GM10847 (cell line): ENCODE measurements around the gene HMGXB3.

Source experiments
- POLR2A ChIP-seq: IDR thresholded peaks from 2 replicates; pipeline ENCODE4 v1.6.1; 2011; ENCODE audit not compliant: insufficient read length; ENCODE audit errors: extremely low read depth

The HMGXB3 gene

DNA sequence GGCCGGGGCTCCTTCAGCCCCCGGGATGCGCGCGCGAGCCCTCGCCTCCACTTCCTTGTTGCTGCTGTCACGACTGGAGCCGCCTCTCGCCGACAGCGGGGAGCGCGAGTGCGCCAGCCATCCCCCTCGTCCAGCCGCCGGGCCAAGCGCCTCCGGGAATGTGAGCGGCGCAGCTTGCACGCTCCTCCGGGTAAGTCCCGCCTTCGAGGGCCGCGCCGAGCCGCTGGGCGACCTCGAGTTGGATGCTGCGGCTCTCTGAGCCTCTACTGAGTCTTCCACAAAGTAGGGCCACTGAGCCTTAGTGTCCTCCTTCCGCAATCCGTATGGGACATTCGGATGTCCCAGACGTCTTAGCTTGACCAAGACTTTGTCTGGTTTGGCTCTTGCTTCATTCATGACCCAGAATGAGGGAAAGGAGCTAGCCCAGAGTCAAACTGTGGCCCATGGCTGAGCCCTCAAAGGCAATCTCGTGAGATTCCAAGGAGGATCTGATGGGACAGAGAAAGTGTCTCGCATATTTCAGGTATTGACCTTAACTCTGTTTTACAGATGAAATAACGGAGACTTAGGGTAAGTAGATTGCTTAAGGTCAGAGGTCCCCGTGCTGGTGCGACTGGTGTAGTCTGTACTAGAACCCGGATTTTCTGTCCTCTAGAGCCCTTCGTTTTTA is 586 bp downstream of the HMGXB3 start:
- TF ChIP-seq POLR2A, result no peak

DNA sequence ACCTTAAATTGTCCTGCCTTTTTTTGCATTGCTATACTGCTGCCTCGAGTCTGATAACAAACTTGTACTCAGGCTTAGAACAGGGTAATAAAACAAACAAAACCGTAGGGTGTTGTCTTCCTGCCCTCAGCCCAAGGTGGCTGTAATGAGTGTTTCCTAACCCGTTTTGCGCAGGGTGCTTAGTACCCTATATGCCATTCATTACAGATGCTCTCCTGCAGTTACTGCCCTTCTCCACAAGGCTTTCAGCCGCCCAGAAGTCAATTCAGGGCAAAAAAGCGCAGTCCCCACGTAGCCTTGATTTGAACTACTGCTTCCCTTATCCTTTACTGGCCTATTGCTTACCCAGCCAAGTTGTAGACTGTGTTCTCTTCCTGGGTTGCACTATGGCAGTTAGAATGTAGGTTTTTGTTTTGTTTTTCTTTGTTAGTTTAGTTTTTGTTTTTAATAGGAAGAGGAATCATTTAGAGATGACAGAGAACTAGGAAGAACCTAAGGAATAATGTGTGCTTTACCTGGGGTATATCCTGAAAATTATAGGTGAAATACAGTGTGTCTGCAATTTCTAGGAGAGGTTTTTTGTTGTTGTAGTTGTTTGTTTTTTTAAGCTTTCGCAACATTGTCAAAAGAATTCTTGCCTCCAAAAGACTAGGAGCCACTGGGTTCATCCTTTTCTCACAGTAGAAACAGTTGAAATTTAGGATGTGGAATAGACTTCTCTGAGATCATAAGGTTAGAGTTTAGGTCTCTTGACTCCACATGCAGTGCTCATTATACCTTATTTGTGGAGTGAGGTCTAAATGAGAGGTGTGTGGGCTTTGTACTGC is 1.3 kb downstream of the HMGXB3 start:
- no peak for TF ChIP-seq POLR2A

DNA sequence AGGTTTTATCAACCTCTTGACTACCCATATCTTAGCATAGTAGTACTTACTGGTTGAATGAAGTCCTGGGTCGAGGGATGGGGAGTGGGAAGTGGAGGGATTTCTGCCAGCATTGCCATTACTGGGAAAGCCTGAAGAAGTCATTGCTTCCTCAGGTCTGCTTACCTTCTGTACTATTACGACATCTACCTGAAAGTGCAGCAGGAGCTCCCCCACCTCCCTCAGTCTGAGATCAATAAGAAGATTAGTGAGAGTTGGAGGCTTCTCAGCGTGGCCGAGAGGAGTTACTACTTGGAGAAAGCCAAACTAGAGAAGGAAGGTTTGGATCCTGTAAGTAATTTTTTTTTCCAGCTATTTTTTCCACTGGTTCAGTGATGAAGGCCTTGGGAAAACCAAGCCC is 5.8 kb downstream of the HMGXB3 start:
- TF ChIP-seq POLR2A, result no peak

DNA sequence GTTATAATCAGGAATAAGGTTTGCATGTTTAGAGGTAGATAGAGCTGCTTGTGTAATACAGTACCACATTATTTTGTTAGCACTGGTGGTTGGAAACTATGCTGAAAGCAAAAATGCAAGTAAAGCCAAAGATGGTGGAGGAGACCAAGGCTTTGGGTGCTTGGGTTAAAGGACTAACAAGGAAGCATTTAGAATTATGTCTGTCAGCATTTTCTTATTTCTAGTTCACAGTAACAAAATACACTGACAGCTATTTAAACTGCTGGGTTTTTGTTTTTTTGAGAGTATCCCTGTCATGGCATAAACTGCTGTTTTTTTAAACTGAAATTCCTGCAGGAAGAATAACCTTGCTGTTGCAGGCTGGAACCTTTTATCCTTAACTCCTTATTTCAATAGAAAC is 6.5 kb downstream of the HMGXB3 start:
- TF ChIP-seq POLR2A, result no peak

DNA sequence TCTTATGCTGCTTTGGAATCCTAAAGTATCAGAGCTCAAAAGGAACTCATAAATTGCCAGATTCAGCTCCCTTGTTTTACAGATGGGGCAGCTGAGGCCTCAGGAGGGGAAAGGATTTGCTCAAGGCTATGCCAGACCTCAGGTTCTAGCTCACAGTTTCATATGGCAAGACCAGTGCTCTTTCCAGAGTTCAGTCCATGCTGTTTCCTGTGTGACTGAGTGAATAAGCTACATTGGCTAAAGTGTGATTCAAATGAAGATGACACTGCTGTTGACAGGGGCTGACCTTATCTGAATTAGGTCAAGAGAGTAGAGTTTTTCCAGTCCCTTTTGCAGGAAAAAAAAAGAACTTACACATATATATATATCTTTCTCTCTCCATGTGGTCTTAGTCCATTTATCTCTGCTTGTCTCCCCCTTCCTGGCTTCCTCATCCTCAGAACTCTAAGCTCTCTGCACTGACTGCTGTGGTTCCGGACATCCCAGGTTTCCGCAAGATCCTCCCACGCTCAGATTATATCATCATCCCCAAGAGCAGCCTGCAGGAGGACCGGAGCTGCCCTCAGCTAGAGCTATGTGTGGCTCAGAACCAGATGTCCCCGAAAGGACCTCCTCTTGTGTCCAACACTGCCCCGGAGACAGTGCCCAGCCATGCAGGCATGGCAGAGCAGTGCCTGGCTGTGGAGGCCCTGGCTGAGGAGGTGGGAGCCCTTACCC is 9.3 kb downstream of the HMGXB3 start:
- no peak for TF ChIP-seq POLR2A

DNA sequence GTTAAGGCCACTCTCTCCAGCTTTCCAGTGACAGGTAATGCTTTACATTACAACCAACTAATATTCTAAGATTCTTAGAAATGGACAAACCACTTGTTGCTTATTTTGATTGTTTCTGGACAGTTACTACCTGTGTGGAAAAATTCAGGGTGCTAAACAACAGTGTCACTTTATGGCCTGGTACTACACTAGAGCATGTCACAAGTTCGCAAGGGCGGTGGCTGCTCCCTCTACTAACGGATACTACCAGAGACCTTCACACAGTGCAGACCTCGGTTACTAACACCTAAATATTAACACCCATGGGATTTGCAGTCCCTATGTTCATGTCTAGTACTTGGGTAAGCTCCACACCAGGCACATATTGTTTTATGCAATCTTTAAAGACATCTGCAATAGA is 13.4 kb downstream of the HMGXB3 start:
- no peak for TF ChIP-seq POLR2A

DNA sequence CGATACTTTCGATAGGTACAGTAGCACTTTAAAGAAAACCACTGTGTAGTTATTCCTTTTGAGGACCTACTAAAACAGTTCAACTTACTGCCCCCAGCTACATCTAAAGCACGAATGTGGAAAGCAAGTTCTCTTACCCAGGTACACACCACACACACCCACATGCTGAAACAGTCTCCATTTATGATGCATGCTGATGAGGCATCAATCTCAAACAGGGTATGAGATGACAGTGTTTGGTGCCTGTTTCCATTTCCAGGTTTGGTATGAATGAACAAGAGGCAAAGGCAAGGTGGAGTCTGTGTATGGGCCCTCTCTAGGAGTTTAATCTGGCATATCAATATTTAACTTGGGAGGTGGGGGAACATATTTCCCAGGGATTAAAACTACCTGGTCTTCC is 13.9 kb downstream of the HMGXB3 start:
- TF ChIP-seq POLR2A, result no peak

DNA sequence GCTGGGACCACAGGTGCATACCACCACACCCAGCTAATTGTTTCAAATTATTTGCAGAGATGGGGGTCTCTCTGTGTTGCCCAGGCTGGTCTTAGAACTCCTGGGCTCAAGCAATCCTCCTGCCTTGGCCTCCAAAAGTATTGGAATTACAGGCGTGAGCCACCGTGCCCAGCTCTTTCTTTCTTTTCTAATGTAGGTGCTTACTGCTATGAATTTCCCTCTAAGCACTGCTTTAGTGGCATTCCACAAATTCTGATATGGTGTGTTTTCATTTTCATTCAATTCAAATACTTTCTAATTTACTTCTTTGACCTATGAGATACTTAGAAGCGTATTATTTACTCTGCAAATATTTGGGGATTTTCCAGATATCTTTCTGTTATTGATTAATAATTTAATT is 14.9 kb downstream of the HMGXB3 start:
- TF ChIP-seq POLR2A, result no peak

DNA sequence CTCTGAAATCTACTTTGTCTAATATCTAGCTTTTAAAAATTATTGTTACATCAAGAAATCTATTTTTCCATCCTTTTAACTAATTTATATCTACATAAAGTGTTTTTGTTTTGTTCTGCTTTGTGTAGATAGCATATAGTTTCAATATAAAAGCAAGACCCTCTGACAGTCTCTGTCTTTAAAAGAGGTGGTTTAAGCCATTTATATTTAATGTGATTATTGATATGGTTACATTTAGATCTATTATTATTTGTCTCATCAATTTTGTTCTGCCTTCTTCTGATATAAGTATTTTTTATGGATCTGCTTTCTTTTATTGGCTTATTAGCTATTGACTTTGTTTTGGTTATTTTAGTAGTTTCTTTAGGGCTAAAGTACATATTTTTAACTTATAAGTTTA is 16.0 kb downstream of the HMGXB3 start:
- no peak for TF ChIP-seq POLR2A

DNA sequence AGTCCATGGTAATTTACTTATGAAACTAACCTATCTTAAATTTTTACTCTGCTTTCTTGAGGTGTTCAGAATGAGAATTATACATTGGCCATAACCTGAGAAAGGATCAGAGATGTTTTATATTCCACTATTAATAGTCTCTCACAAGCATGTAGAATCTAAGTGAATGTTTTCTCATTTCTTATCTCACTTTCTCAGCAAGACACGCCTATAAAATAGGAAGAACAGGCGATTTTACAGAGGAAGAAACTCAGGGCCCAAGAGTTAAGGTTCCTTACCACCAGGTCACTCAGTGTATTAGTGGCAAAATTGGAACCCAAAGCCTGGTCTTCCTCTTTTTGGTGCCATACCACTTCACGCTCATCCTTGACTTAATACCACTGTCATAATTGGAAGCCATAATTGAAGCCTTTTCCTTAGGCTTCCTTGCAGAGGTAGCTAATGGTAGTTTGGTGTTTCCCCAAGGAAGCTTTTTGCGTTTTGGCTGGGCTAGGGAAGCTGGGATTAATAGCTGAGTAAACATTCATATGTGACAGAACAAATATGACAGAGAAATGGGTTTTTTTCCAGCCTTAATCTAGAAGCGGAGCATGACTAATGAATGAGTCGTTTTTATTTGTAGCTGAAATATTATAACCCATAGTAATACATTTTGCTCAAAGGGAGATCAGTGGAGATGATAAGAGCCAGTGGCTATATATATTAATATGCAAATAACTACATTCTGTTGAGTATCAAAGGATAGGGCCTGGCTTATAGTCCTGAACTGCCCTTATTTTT is 16.9 kb downstream of the HMGXB3 start:
- TF ChIP-seq POLR2A, result no peak

DNA sequence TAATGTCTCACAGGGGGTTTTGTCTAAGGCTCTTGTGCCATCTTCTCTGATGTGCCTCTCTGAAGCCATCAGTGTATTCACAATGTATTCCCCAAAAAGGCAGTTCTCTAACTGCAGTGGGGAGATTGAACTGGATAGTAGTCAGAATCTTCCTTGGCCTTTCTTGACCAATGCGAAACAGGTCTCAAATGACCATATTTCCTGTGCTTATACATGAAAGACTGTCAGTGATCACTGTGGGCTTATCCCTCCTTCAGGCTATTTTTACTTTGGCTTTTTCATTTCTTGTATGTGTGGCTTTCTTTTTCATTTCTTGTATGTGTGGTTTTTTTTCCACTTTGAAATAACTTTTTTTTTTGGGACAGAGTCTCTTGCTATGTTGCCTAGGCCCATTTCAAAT is 19.7 kb downstream of the HMGXB3 start:
- no peak for TF ChIP-seq POLR2A

DNA sequence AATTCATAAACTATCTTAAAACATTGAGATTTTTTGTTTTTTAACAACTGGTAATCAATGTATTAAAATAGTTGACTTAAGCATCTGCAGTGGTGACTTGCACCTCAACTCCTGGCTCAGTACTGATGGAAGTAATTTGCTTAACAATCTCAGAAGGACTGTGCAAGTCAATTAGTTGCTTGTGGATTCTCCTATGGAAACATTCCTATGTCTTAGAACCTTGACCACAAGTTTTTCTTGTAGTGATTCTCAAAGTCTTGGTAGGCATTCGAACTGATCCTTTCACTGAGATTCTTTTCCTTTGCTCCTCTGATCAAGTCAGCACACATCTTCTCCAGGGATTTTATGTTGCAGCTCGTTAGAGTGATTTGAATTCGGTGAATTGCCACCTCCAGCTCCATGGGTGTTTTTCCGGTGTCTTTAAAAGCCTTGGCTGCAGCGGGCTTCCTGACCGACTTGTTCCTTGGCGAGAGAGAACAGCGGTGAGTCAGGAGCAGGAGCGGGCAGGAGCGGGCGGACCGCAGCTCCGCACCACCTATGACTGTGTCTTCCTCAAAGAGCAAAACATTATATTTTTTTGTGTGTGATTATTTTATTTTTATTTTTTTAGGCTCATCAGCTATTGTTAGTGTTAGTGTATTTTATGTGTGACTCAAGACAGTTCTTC is 21.1 kb downstream of the HMGXB3 start:
- no peak for TF ChIP-seq POLR2A

DNA sequence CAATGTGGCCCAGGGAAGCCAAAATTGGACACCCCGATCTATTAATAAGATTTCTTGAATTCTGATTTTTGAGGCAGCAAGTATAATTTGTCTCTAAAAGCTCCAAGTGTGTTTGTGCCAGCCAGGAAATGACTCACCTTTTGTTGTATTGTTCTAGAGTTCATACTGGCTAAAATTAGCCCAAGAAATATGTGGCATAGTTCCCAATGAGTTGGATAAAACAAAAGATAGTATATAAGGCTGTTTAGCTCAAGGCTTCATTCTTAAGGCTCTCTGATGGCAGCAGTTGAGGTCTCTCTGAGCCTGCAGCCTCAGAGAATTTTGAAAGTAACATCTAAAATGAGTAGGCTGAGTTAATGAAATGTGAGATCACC is 21.6 kb downstream of the HMGXB3 start:
- no peak for TF ChIP-seq POLR2A

DNA sequence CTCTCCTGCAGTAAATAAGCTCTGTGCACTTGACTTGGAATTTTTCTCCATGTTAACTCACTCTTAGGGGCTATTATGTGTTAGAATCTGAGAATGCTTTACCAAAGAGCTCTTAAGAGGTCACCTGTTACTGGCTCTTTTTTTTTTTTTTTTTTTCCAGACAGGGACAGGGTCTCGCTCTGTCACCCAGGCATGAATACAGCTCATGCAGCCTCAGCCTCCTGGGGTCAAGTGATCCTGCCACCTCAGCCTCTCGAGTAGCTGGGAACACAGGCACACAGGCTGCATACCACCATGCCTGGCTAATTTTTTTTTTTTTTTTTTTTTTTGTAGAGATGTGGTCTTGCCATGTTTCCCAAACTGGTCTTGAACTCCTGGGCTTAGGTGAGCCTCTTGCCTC is 22.1 kb downstream of the HMGXB3 start:
- no peak for TF ChIP-seq POLR2A

DNA sequence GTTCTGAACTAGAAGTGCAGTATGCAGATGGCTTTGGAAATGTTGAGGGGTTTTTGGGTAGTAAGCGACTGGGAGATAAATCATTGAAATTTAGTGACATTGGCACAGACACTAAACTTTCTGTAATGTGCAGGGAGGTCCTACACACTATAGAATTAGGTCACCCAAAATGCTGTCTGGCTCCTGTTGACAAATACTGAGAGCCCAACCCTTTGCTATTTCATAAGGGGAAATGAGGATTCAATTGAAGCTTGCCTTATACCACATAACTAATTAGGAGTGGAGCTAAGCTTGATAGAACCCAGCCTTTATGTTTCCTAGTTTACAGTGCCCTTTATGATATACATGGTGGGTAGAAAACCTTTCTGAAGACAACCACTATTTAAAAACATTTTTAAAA is 22.6 kb downstream of the HMGXB3 start:
- TF ChIP-seq POLR2A, result no peak
